ENCODE measurements around the gene GNAQ. TPM values are rescaled to one million over a fixed set of nuclear protein-coding genes. Genes with fewer than 3 reads are reported as not detected.

Gene GNAQ
- polyA plus RNA-seq, 3 donors = 8.3 to 51.0 (median 9.6) TPM

DNA sequence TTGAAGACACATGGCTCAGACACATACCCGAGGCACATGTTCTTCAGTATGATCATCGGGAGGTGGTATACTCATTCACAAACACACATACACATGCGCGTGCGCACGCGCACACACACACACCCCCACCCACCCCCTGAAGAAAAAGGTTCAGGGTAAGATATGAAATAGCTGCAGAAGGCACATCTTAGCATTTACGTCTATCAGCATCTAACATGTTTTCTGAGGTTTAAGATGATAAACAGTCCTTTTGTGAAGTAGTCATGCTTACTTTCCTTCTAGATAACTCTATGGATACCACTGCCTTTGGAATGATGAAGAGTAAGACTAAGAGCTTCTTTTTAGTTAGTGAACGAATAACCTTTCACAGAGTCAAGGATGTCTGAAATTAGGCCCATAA is 278.4 kb downstream of the GNAQ start:
- Histone ChIP-seq H3K27me3 (ENCODE audit: control insufficient read depth in 2 of 2, insufficient read depth in 2 of 2, low read length in 2 of 2) (no peaks in the 10 kb centered on the region), H3K4me3 (replicated peaks in 1 of 3; ENCODE audit: low read depth in 2 of 3, low read length in 3 of 3) (no peak overlapping the region), H4K20me1 (ENCODE audit: insufficient read depth, low read length) (peaks cover 94% of the 10 kb centered on the region), H2AFZ (ENCODE audit: insufficient read depth, low read depth, low read length, poor library complexity, severe bottlenecking) (no peak overlapping the region), H3K9ac (ENCODE audit: insufficient read depth, low read length, poor library complexity, severe bottlenecking) (no peak overlapping the region), H3K27ac (ENCODE audit: low read depth in 1 of 2, low read length in 2 of 2) (peak overlapping the region in 1 of 2 donors; percentile 65), H3K36me3 (replicated peaks in 1 of 2; ENCODE audit: control insufficient read depth in 1 of 2, insufficient read depth in 2 of 2, low read length in 2 of 2) (peaks cover 12 to 68% of the 10 kb centered on the region in 2 donors), H3K4me2 (replicated peaks; ENCODE audit: extremely low read depth, low read length, poor library complexity, severe bottlenecking) (no peak overlapping the region), H3K79me2 (ENCODE audit: insufficient read depth, low read length) (peaks cover 56% of the 10 kb centered on the region), H3K4me1 (ENCODE audit: control insufficient read depth in 1 of 2, insufficient read depth in 2 of 2, low read length in 2 of 2) (no peaks in the 10 kb centered on the region), H3K9me3 (replicated peaks in 1 of 2; ENCODE audit: control insufficient read depth in 1 of 2, insufficient read depth in 1 of 2, low read length in 2 of 2) (no peaks in the 10 kb centered on the region)
- Mint-ChIP-seq H3K36me3 (peaks cover 23 to 33% of the 10 kb centered on the region in 2 donors), H3K27ac (peak overlapping the region in 2 of 7 donors; percentile 41 to 61), H3K9me3 (peaks cover 0 to 2% (median 0%) of the 10 kb centered on the region in 7 donors), H3K27me3 (ENCODE audit: low read depth in 3 of 3) (no peaks in the 10 kb centered on the region), H3K4me1 (peaks cover 19% of the 10 kb centered on the region), H3K4me3 (no peak overlapping the region)
- DNase-seq = no peak
- intact Hi-C loops (cut with micrococcal nuclease) = no loop called here
- WGBS (ENCODE audit: insufficient coverage) = no CpG with 5 or more reads among the region's 9 CpGs
- TF ChIP-seq, protein P1, sequence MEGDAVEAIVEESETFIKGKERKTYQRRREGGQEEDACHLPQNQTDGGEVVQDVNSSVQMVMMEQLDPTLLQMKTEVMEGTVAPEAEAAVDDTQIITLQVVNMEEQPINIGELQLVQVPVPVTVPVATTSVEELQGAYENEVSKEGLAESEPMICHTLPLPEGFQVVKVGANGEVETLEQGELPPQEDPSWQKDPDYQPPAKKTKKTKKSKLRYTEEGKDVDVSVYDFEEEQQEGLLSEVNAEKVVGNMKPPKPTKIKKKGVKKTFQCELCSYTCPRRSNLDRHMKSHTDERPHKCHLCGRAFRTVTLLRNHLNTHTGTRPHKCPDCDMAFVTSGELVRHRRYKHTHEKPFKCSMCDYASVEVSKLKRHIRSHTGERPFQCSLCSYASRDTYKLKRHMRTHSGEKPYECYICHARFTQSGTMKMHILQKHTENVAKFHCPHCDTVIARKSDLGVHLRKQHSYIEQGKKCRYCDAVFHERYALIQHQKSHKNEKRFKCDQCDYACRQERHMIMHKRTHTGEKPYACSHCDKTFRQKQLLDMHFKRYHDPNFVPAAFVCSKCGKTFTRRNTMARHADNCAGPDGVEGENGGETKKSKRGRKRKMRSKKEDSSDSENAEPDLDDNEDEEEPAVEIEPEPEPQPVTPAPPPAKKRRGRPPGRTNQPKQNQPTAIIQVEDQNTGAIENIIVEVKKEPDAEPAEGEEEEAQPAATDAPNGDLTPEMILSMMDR (IDR thresholded peaks at IDR 0.05) = no peak

DNA sequence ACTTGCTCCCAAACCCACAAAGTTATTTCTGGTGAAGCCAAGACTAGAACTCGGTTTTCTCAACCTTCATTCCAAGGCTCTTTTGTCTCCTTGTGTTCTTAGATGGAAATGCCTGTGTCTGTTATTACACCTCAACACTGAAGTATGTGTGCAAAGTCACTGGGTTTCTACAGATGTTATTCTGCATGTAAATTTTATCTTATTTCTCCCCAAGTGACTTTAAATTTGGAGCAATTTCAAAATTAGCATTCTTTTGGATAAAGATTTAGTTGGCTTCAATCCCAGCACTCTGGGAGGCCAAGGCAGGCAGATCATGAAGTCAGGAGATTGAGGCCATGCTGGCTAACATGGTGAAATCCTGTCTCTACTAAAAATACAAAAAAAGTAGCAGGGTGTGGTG is 279.1 kb downstream of the GNAQ start:
- Mint-ChIP-seq H3K4me1 (peaks cover 19% of the 10 kb centered on the region), H3K27ac (peak overlapping the region in 2 of 7 donors; percentile 2 to 47), H3K4me3 (no peak overlapping the region), H3K27me3 (ENCODE audit: low read depth in 3 of 3) (no peaks in the 10 kb centered on the region), H3K36me3 (peaks cover 23 to 37% of the 10 kb centered on the region in 2 donors), H3K9me3 (peaks cover 0 to 2% (median 0%) of the 10 kb centered on the region in 7 donors)
- Histone ChIP-seq H3K27me3 (ENCODE audit: control insufficient read depth in 2 of 2, insufficient read depth in 2 of 2, low read length in 2 of 2) (no peaks in the 10 kb centered on the region), H4K20me1 (ENCODE audit: insufficient read depth, low read length) (peaks cover 94% of the 10 kb centered on the region), H3K9me3 (replicated peaks in 1 of 2; ENCODE audit: control insufficient read depth in 1 of 2, insufficient read depth in 1 of 2, low read length in 2 of 2) (no peaks in the 10 kb centered on the region), H3K79me2 (ENCODE audit: insufficient read depth, low read length) (peaks cover 55% of the 10 kb centered on the region), H2AFZ (ENCODE audit: insufficient read depth, low read depth, low read length, poor library complexity, severe bottlenecking) (no peak overlapping the region), H3K4me1 (ENCODE audit: control insufficient read depth in 1 of 2, insufficient read depth in 2 of 2, low read length in 2 of 2) (no peaks in the 10 kb centered on the region), H3K9ac (ENCODE audit: insufficient read depth, low read length, poor library complexity, severe bottlenecking) (no peak overlapping the region), H3K36me3 (replicated peaks in 1 of 2; ENCODE audit: control insufficient read depth in 1 of 2, insufficient read depth in 2 of 2, low read length in 2 of 2) (peaks cover 12 to 72% of the 10 kb centered on the region in 2 donors), H3K4me2 (replicated peaks; ENCODE audit: extremely low read depth, low read length, poor library complexity, severe bottlenecking) (no peak overlapping the region), H3K4me3 (replicated peaks in 1 of 3; ENCODE audit: low read depth in 2 of 3, low read length in 3 of 3) (no peak overlapping the region), H3K27ac (ENCODE audit: low read depth in 1 of 2, low read length in 2 of 2) (peak overlapping the region in 1 of 2 donors; percentile 42)
- no peak for DNase-seq
- intact Hi-C loops (cut with micrococcal nuclease) = no loop called here
- WGBS (ENCODE audit: insufficient coverage) = no CpG with 5 or more reads among the region's 1 CpG
- TF ChIP-seq, protein P1 (IDR thresholded peaks at IDR 0.05) = no peak

All from CD14-positive monocyte (primary cell).